Retinal pigment epithelial cell (primary cell): ENCODE data around the gene TSPAN15.
"Not testable (repeated sequence)": the region's sequence is repeated elsewhere in the genome, so short reads cannot be mapped to it uniquely, and the experiment has no call there.

ENCODE experiments used
- DNase-seq: peaks from one replicate; pipeline ENCODE4 v3.0.0-alpha.2; 2010; ENCODE audit warnings: low read depth
- H3K4me3 ChIP-seq: 2 replicates; pipeline ENCODE4 v1.5.1; 2011; ENCODE audit warnings: mild to moderate bottlenecking, low read length, control low read depth, moderate library complexity
- TF ChIP-seq, protein P1 (sequence below): conservative IDR thresholded peaks from 2 replicates; pipeline ENCODE4 v1.5.1; 2011; ENCODE audit warnings: low read depth, low read length, control low read depth, inconsistent platforms

Gene TSPAN15

DNA sequence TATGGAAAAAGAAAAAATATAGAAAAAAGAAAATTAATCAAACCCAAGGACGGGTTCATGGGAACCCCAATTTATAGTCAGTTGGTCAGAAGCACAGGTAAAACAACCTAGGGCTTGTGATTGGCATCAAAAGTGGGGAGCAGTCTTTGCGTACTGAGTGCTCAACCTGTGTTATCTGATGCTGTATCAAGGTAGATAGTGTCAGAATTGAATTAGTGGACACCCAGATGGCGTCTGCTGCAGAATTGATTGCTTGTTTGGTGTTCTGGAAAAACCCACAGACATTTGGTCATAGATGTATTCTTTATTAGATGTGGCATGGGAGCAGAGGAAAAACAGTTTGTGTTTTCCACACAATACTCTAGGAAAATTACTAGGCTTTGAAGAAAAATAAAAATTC lies 82.4 kb downstream of the TSPAN15 start:
- TF ChIP-seq, protein P1, sequence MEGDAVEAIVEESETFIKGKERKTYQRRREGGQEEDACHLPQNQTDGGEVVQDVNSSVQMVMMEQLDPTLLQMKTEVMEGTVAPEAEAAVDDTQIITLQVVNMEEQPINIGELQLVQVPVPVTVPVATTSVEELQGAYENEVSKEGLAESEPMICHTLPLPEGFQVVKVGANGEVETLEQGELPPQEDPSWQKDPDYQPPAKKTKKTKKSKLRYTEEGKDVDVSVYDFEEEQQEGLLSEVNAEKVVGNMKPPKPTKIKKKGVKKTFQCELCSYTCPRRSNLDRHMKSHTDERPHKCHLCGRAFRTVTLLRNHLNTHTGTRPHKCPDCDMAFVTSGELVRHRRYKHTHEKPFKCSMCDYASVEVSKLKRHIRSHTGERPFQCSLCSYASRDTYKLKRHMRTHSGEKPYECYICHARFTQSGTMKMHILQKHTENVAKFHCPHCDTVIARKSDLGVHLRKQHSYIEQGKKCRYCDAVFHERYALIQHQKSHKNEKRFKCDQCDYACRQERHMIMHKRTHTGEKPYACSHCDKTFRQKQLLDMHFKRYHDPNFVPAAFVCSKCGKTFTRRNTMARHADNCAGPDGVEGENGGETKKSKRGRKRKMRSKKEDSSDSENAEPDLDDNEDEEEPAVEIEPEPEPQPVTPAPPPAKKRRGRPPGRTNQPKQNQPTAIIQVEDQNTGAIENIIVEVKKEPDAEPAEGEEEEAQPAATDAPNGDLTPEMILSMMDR, result no peak
- DNase-seq, result no peak
- H3K4me3 ChIP-seq, result no peak overlapping the region

DNA sequence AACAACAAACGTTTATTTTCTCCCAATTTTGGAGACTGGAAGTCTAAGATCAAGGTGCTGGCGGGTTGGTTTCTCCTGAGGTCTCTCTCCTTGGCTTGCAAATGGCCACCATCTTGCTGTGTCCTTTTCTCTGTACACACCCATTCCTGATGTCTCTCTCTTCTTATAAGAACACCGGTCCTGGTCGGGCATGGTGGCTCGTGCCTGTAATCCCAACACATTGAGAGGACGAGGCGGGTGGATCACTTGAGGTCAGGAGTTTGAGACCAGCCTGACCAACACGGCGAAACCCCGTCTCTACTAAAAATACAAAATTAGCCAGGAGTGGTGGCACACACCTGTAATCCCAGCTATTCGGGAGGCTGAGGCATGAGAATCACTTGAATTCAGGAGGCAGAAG lies 85.3 kb downstream of the TSPAN15 start:
- not testable (repeated sequence) for DNase-seq, H3K4me3 ChIP-seq

DNA sequence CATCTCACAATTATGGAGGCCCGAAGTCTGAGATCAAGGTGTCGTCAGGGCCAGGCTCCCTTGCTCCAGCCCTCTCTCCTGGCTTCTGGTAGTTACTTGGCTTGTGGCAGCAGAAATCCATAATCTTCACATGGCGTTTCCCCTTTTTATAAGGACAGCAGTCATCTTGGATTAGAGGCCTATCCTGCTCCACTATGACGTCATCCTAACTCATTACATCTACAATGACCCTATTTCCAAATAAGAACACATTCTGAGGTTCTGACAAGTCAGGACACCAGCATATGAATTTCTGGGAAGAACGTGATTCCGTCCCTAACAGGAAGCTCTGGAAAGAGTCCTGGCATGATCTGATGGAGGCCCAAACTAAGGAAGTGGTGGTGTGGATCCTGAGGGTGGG lies 86.2 kb downstream of the TSPAN15 start:
- no peak overlapping the region for H3K4me3 ChIP-seq
- TF ChIP-seq, protein P1, result no peak
- no peak for DNase-seq

DNA sequence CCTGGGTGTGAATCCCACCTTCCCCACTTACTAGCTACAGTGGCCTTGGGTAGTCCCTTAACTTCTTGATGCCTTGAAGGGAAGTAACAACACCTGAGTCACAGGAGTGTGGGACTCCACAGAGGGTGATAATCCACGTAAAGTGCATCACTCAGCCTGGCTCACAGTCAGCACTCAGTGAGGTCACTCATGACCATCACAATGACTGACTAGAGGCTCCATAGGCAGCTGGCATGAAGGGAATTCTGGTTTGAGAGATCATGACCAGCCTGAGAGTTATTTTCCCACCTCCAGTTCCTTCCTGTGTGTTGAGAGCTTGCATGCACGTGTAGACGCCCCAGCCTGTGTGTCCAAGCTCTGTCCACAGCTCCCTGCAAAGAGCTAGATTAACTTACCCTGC lies 87.2 kb downstream of the TSPAN15 start:
- no peak for DNase-seq
- TF ChIP-seq, protein P1, result no peak
- H3K4me3 ChIP-seq, result no peak overlapping the region

DNA sequence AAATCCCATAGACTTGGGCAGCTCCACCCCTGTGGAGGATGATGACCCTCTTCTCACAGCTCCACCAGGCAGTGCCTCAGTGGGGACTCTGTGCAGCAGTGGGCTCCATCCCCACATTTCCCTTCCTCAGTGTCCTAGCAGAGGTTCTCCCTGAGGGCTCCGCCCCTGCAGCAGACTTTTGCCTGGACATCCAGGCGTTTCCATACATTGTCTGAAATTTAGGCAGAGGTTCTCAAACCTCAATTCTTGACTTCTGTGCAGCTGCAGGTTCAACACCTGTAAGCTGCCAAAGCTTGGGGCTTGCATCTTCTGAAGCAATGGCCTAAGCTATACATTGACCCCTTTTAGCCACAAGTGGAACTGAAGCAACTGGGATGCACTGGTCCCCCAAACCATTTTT lies 90.2 kb downstream of the TSPAN15 start:
- no peak for DNase-seq
- no peak overlapping the region for H3K4me3 ChIP-seq

DNA sequence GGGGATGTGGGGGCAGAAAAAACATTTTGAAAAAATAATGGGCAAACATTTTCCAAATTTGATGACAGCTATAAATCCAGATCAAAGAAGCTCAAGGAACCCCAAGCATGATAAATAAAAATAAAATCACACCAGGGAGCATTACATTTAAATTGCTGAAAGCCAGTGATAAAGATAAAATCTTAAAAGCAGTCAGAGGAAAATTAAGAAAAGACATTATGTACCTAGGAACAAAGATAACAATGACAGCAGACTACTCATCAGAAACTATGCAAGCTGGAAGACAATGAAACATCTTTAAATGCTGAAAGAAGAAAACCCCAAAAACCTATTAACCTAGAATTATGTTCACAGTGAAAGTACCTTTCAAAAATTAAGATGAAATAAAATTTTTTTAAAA lies 98.7 kb downstream of the TSPAN15 start:
- no peak for DNase-seq
- H3K4me3 ChIP-seq, result no peak overlapping the region
- TF ChIP-seq, protein P1, result no peak

More for the DNA sequence above, 90.2 kb downstream of the TSPAN15 start:
- TF ChIP-seq, protein P1, result no peak

DNA sequence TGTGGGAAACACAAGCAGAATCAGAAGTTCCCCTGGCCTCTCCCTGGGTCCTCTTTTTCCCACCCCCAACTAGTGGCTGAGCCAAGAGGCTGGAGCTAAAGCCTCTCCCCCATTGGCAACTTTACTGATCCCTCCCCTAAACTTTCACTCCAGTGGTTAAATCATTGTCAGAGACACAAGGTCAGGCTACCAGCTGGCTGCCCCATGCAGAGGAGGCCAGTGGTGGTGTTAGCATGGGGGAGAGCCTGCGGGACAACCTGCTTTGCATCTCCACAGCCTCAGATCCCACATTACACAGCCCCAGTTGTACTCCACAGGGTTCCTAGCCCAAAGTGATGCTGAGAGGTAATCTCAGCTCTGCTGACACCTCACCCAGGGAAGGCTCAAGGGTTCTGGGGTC lies 101.0 kb downstream of the TSPAN15 start:
- no peak overlapping the region for H3K4me3 ChIP-seq
- TF ChIP-seq, protein P1, result no peak
- DNase-seq, result no peak

DNA sequence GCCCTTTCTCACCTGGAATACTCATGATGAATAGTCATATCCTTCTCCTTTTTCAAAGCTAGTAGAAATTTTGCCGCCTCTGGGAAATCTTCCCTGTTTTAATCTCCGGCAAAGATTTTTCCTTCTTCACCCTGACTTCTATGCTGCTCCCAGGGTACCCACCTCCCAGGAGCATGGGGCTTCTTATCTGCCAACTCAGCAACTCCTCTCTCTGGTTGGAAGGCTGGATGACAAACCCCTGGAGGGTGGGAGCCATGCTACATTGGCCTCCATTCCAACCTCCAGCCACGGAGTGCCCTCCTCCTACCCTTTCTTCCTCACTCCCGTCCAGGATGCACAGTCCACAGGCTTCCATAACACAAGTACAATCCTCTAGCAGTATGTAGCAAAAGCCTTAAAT lies 102.1 kb downstream of the TSPAN15 start:
- no peak for DNase-seq
- H3K4me3 ChIP-seq, result no peak overlapping the region
- TF ChIP-seq, protein P1, result no peak
